Hypothalamus (tissue), 51 donors: ENCODE measurements around the gene SLC12A8.

Experiments used
- DNase-seq, 51 donors: peaks; one replicate each; lab custom pipeline; 2025; lab: John Stamatoyannopoulos, UW

Gene SLC12A8

DNA sequence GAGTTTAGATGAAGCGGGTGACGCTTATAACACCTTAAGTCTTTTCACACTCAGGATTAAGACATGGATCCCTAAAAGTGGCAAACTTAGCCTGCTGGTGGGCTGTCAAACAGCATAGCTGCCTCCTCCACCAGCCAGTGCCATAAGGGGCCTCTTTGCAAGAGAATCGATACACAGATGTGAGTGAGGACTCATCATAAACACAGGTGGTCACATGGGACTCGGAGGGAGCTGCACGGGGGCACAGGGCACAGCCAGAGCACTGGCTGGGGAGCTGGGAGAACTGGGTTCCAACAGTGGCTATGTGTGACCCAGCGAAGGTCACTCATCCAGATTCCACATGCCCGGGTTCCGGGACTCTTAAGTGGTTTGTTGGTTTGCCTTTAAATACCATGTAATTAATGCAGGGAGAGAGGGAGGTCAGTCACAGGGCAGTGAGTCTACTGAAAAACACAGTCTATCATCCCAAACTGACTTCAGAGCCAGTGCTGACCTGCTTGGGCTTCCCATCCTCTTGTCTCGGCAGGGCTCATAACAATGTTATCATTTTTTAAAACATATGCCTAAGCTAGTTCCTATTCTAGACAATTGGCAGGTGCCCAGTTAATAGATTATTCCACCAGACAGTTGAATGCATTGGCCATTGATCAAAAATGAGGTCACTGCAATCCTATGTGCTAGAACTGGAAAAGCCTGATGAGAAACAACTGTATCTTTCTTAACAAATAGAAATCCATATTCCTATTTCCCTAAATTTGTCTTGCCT, 51.8 kb downstream of the SLC12A8 start:
- DNase-seq = no peak

DNA sequence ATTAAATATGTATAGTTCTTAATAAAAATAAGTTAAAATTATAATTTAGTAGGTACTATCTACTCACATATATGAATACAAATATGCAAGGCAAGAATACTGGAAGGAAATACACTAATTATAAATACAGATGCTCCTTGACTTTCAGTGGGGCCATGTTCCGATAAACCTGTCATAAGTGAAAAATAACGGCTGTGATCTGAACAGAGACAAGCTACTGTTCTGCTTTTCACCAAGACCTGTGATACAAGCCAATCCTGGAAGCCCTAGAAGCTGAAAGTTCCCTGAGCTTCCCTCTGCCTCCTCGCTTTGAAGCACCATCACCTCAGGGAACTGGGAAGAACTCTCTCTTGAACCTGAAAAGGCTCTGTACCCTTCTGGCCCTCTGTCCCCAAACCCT, 55.4 kb downstream of the SLC12A8 start:
- no peak for DNase-seq

DNA sequence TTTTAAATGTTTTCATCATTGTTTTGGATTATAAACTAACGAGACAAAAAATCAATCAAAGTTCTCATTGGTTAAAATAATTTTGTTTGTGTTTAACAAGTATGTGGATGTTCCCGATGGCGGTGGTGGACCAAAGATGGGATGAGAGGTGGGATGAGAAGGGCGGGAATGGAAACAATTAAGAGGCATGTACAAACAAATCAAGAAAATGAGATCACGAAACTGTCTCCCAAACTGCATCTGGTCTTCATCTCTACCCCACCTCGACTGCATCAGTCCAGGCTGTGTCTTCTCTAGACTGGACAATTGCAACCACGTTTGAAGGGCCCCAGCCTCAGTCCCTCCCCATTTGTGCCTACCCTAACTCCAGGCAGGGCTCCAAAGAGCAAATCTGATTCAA, 56.1 kb downstream of the SLC12A8 start:
- DNase-seq = no peak

DNA sequence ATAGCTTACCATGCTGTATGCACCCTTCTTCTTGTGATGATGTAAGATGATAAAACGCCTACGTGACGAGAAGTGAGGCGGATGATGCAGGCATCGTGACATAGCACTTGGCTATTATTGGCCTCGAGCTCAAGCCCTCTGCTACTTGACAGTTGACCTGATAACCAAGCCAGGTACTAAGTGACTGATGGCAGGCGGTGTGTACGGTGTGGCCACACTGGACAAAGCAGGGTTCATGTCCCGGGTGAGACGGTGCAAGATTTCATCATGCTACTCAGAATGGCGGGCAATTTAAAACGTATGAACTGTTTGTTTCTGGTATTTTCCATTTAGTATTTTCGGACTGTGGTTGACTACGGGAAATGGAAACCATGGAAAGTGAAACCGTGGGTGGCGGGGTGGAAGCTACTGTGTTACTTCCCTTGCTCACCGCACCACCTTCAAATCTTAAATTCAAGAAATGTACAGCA, 57.7 kb downstream of the SLC12A8 start:
- no peak for DNase-seq

DNA sequence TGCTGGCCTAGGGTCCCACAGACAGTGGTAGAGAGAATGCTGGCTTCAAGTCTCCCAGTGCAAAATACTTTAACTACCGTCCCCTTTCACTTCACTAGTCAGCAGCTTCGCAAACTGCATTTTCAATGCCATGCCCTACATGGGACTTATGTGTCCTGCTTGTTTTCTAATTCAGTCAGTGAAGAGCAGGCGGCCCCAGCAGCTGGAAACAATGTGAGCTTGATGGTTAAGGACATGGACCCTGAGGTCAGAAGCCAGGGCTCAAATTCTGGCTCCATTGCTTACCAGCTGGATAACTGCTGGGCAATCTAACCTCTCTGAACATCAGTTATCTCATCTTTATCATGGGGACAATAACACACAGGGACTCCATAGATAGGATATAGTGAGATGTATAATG, 58.4 kb downstream of the SLC12A8 start:
- DNase-seq = no peak

DNA sequence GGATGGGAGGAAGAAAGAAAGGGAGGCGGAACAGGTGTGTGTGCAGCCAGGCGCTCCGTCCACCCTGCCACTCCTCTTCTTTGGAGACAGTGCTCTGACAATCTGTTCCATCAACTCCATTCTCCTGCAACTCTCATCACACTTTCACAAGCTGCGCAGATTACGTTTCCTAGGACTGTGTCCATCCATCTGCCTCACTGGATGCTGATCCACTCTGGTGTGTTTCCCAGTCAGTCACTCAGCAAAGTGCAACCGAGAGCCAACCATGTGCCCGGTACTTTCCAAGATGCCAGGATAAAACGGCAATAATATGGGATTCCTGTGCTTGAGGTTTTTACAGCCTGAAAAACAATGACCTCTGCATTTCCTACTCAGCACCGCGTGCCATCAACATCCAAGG, 59.6 kb downstream of the SLC12A8 start:
- no peak for DNase-seq

DNA sequence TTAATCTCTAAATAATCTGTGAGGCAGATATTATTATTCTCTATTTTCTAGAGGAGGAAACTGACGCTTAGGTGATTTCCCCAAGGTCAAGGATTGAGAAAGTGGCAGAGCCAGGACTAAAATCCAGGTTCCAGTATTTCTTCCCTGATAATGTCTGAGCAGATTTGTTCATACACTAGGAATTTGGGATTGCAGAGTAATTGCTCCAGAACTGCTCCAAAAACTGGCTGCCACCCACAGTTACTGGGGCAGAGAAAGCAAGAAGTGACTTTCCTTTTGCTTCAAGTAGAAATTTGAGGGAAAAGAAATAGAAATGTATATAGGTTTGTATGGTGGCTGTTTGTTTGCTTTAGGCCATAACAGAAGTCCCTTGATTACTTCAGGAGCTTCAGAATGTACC, 60.6 kb downstream of the SLC12A8 start:
- DNase-seq = no peak

DNA sequence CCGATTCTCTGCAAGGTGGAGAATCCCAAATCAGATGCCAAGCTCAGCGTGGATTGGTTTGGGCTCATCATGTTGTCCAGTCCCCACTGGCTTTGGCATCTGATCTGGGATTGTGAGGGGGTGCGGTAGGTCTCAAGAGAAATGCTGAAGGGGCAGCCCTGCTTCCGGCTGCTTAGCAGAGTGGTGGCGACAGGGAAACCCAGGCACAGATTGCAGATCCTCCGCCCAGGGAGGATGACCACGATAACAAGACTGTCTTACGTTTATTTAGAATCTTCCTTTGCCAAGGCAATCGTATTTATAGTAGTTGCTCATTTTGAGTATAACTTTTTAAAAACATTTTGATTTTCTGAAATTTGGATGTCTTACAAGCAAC, 61.1 kb downstream of the SLC12A8 start:
- no peak for DNase-seq

DNA sequence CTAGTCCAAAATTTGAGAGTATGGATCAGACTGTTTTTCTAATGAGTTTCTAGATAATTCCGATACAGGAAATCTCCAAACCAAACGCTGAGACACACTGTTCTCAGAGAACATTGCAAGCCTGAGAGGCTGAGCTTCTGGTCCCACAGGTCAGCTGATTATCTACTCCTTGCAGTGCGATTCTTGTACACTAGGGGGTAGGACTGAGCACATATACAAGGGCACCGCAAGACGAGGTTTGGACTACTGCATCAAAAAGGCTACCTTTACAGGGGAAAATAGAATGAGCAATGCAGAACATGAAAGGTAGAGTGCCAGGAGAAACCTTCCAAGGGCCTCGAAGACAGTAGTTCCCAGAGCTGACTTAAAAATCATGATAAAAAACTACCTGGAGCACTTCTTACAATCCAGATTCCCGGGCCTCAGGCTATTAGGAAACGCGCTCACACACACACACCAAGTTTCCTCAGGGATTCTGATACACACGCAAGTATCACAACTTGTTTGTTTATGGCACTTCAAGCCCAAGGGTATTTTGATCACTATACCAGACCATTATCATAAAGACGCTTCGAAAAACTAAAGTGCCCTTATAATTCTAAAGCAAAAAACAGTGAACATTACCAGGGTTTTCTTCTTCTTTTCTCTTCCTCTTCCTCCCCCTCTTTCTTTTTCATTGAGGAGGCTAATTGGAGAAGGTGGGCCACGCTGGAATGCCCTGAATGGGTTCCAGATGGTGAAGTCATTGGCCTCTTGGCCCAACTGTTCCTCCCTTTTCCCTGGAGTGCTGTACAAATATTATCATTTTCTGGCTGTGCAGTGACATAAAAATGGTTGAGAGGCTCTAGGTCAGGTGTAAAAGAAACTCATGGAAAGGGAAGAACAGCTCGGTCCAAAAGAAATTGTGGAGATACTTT, 61.8 kb downstream of the SLC12A8 start:
- DNase-seq = no peak

DNA sequence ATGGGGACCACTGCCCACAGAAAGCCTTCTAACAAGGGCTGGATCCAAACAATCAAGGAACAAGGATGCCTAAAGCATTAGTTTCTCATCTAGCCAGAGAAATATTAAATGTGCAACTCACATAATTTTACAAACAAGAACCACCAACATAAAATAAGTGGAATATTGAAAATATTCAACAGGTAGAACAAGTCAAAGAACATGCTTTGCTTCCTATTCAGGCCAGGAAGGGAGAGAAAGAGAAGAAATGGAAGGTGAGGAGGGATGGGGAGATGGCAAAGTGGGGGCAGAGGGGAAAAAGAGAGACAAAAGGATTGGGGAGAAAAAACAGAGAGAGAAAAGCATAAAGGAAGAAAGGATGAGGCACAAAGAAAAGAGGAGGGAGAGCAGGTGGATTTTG, 63.1 kb downstream of the SLC12A8 start:
- no peak for DNase-seq

DNA sequence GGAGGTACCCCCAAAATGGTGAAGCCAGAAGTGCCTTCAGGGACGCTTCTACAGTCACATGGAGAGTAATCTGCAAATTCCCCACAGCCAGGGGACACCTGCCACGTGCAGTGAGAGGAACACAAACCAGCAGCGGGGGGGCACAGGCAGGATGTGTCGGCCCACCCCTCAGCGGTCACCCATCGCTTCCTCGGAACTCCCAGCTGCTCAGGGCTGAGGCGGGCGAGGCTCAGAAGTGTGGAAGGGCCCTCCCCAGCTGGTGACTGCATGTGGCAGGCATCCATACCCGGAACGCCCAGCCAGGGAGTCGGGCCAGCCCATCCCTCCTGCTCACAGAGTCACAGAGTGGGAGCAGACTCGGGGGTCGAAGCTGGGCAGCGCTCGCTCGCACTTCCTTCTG, 63.7 kb downstream of the SLC12A8 start:
- peak in 3 of 51 donors; percentile 15 to 18 (median 17) for DNase-seq

DNA sequence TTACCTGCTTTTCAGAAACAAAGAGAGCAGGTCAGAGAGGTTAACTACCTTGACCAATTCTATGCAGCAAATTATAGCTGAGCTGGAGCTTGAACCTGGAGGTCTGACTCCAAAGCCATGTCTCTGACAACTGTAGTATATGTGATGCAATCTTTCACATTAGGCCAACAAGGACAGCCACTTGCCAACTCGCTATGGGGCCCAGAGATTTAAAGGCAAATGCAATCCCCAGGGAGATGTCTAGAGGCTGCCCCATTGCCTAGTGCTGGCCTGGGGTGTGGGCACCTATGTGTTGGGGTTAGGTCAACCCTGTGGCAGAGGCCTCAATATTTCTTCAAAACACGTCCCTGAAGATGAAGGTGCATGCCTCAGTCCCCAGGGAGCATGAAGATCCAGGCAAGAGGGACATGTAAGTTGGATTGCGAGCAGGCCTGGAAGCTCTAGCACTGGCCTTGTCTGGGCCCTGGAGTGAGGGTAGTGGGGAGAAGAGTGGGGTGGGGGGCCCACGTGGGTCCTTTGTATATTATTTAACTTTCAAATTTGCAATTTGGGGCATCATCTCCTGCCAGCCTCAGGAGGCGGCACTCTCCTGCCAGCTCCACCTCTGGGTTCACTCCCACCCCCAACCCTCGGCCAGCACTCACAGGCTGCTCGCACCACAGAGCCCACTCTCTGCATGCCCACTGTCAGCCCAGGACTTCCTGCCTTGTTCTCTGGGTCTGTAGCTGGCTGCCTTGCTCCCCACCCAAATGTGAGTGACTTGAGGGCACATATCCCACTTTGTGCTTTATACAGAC, 64.3 kb downstream of the SLC12A8 start:
- DNase-seq = no peak

DNA sequence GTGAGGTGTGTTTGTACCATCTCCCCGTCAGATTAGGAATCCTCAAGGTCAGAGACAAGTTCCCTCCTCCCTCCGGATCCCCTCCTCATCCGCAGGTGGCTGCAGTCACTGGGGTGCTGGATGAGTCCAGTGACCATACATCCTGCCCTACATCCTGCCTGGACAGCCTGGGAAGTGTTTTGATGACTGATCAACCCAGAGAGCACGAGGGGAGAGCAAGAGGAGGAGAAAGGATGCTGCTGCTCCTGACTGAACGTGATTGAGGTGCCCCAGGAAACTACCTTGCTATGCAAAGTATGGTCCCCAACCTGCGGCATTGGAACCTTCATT, 65.1 kb downstream of the SLC12A8 start:
- DNase-seq = no peak

DNA sequence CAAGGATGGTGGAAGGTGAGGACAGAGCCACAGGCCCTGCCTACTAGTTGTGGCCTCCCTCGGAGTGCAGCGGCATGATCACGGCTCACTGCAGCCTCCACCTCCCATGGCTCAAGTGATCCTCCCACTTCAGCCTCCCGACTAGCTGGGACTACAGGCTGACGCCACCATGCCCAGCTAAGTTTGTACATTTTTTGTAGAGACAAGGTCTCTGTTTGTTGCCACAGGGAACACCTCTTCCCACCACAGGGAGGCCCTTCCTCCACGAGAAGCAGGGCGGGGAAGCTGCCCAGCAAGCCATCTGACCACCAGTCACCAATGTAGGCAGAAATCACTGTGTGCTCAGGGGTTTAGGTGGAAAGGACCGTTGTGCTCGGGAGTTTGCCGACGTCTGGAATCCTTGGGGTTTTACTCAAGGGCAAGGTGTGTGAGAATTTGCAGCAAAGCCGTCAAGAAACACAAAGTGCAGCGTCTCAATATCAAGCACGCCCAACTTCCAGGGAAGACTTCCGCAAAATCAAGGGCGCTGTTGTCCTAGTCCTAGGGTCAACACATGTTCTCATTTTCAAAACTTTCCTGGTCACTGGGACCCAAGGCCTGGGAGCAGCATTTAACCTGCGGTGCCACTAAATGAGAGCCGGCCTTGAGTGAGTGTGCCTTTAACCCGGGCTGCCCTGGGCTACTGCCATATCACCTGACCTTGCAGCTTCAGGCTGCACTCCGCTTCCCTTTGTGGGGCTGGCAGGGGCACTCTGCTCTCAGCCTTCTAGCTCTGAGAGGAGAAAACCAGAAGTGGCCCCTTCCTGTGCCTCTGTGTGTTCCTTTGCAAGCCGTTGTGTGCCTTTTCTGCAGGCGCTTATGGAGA, 65.7 kb downstream of the SLC12A8 start:
- peak in 10 of 51 donors; percentile 14 to 39 (median 21) for DNase-seq

DNA sequence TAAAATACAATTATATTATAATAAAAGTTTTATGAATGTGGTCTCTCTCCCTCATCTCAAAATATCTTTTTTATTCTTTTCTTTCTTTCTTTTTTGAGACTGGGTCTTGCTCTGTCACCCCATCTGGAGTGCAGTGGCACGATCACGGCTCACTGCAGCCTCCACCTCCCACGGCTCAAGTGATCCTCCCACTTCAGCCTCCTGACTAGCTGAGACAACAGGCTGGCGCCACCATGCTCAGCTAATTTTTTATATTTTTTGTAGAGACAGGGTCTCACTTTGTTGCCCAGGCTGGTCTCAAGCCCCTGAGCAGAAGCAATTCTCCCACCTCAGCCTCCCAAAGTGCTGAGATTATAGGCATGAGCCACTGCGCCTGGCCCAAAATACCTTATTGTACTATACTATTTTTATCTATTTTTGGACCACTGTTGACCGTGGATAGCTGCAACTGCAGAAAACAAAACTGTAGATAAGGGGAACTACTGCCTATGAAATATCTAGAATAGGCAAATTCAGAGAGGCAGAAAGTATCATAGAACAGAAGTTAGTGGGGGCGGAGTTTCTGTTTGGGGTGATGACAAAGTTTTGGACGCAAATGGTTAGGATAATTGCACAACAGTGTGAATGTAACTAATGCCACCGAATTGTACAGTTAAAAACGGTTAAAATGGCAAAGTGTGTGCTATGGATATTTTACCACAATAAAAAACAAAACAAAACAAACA, 66.6 kb downstream of the SLC12A8 start:
- no peak for DNase-seq

DNA sequence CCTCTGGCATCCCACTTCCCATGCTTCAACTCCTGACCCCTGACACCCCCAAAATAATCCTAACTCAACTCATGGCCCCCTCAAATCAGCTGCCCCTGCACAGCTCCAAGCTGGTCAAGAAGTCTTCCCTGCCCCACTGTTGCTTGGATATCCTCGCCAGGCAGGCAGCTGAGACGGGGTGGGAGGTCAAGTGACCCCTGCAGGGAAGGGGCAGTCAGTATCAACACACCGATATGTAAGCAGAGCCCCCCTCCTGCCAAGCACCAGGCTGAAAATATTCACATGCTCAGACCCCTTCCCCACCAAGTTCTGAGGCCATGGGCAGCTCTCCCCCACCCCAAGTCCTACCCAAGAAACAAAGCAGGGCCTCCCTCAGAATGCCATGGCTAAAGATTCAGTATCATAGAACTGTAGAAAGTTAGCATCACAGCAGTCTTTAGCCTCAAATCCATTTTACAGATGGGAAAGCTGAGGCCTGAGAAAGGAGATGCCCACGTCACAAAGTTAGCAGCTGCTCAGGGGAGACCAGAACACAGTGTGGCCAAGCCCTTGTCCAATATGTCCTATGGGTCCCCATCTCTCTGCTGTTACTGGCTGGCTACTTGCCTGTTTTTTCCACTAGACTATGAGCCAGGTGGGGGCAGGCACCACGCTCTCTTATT, 67.8 kb downstream of the SLC12A8 start:
- DNase-seq = no peak

DNA sequence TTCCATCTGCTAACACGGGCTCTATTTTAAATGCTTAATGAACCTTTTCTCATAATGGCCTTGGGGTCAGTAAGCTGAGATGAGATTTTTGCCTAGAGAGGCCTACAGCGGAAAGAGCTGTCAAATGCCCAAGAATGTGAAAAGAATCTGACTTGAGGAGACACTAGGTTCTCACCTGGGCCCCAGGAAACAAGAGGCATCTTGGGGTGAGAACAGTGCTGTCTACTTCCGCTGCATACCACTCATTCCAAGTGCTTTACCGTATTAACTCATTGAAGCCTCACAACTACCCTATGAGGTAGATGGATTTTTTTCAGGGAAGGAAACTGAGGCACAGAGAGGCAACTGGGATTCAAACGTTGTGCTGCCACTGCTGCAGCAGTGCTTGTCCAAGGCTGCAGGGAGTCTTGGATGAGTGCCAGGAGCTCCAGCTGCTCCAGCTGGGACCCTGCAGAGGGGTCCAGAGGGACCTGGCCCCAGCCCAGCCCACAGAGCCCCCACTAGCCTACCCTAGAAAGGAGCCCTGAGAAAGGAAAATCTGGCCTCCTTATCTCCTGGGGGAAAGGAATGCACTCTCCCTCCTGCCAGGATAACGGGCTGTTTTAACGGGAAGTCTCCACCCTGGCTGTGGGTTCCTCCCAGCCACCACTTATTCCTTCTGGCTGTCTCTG, 68.4 kb downstream of the SLC12A8 start:
- DNase-seq = no peak

DNA sequence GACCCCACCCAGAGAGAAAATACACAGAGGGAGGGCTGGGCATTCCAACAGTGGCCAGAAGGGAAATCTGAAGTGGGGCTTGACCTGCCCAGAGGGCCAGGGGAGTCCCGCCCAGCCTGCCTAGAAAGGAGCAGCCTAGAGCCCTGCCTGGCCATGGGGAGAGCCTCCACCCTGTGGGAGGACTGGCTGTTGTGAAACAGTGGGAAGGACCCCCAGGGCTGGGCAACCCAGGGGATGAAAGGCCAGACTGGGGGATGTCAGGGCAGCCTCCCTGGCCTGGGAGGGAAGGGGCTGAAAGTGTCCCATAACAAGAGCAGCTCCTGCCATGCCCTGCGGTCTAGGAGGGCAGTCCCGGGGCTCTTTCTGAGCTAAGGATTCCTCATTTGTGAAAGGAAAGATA, 69.0 kb downstream of the SLC12A8 start:
- DNase-seq = no peak
